Measurements from ENCODE around the gene MOB3B.

DNA sequence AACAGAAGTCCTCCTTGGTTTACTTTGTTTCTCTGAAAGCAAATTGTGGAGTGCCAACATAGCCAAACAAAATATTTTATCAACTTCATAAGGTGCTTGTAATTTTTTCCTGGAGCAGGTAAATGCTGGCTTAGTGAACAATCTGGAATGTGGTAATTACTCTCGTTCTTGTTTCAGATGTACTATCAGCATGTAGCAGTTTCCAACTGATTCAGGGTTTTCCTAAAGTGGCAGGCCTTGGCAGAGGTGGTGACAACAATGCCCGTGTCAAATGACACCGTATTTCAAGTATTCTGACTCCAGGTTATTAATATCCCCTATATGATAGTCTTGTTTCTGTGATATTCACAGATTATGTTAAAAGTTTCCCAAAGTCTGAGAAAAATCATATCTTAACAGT lies 42.4 kb upstream of the MOB3B start:
- TF ChIP-seq, protein P1, sequence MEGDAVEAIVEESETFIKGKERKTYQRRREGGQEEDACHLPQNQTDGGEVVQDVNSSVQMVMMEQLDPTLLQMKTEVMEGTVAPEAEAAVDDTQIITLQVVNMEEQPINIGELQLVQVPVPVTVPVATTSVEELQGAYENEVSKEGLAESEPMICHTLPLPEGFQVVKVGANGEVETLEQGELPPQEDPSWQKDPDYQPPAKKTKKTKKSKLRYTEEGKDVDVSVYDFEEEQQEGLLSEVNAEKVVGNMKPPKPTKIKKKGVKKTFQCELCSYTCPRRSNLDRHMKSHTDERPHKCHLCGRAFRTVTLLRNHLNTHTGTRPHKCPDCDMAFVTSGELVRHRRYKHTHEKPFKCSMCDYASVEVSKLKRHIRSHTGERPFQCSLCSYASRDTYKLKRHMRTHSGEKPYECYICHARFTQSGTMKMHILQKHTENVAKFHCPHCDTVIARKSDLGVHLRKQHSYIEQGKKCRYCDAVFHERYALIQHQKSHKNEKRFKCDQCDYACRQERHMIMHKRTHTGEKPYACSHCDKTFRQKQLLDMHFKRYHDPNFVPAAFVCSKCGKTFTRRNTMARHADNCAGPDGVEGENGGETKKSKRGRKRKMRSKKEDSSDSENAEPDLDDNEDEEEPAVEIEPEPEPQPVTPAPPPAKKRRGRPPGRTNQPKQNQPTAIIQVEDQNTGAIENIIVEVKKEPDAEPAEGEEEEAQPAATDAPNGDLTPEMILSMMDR (tag by site-specific recombination; IDR thresholded peaks at IDR 0.05) = no peak
- TF ChIP-seq REST (tag by site-specific recombination; IDR thresholded peaks at IDR 0.05) (no peak), OVOL3 (tag by site-specific recombination; IDR thresholded peaks at IDR 0.05) (no peak)

Data from HEK293 (cell line).